ENCODE results near the gene C1RL.

DNA sequence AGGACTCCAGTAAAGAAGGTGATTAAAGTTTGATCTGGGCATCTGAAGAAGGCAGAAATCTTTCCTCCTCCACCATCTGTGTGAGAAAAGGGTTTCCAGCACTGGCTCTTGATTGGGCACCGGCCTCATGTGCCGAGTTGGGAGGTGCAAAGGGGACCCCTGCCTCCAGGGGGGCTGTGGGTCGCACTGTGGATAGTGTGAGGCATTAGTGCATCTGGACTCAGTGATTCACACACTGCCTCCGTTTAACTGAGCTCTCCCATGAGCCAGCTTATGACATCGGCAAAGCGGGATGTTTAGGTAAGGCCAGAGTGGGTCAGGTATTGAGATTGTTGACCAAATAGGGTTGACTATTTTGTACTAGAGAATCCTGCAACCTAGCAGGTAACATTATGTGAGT lies 39.6 kb downstream of the C1RL start:
- no peak for TF ChIP-seq POLR2A (IDR thresholded peaks at IDR 0.05; ENCODE audit: low read depth)
- no peak for TF ChIP-seq POLR2AphosphoS5 (IDR thresholded peaks at IDR 0.05)
- TF ChIP-seq, protein P1, sequence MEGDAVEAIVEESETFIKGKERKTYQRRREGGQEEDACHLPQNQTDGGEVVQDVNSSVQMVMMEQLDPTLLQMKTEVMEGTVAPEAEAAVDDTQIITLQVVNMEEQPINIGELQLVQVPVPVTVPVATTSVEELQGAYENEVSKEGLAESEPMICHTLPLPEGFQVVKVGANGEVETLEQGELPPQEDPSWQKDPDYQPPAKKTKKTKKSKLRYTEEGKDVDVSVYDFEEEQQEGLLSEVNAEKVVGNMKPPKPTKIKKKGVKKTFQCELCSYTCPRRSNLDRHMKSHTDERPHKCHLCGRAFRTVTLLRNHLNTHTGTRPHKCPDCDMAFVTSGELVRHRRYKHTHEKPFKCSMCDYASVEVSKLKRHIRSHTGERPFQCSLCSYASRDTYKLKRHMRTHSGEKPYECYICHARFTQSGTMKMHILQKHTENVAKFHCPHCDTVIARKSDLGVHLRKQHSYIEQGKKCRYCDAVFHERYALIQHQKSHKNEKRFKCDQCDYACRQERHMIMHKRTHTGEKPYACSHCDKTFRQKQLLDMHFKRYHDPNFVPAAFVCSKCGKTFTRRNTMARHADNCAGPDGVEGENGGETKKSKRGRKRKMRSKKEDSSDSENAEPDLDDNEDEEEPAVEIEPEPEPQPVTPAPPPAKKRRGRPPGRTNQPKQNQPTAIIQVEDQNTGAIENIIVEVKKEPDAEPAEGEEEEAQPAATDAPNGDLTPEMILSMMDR (IDR thresholded peaks at IDR 0.05): no peak

All from esophagus muscularis mucosa (tissue), 3 donors.